IPS-20b (cell line): Measurements from ENCODE around the gene SLC37A2.
A peak's percentile ranks its signal among the peaks of the same experiment; 100 is the strongest.
"Not testable (repeated sequence)": the region's sequence is repeated elsewhere in the genome, so short reads cannot be mapped to it uniquely, and the experiment has no call there.

Experiments used
- H3K27ac ChIP-seq: one replicate; pipeline ENCODE4 v1.5.1; 2013; ENCODE audit warnings: low read length
- H3K27me3 ChIP-seq: 2 replicates; pipeline ENCODE4 v1.6.1; 2013; ENCODE audit warnings: mild to moderate bottlenecking, low read length, inconsistent platforms; ENCODE audit not compliant: insufficient read depth
- H3K36me3 ChIP-seq: 2 replicates; pipeline ENCODE4 v1.6.1; 2013; ENCODE audit warnings: low read depth, mild to moderate bottlenecking, inconsistent platforms, low read length, moderate library complexity; ENCODE audit not compliant: insufficient read depth
- H3K4me1 ChIP-seq: 2 replicates; pipeline ENCODE4 v1.6.1; 2013; ENCODE audit warnings: mild to moderate bottlenecking, control low read depth, inconsistent platforms, low read length, moderate library complexity; ENCODE audit not compliant: insufficient read depth
- H3K4me3 ChIP-seq: 2 replicates; pipeline ENCODE4 v1.5.1; 2013; ENCODE audit warnings: mild to moderate bottlenecking, low read length, inconsistent platforms
- H3K9ac ChIP-seq: 2 replicates; pipeline ENCODE4 v1.6.1; 2013; ENCODE audit warnings: low read depth, mild to moderate bottlenecking, inconsistent platforms, low read length, moderate library complexity
- H3K9me3 ChIP-seq: 2 replicates; pipeline ENCODE4 v1.6.1; 2013; ENCODE audit warnings: mild to moderate bottlenecking, low read depth, low read length, inconsistent platforms; ENCODE audit not compliant: insufficient read depth

The SLC37A2 gene

DNA sequence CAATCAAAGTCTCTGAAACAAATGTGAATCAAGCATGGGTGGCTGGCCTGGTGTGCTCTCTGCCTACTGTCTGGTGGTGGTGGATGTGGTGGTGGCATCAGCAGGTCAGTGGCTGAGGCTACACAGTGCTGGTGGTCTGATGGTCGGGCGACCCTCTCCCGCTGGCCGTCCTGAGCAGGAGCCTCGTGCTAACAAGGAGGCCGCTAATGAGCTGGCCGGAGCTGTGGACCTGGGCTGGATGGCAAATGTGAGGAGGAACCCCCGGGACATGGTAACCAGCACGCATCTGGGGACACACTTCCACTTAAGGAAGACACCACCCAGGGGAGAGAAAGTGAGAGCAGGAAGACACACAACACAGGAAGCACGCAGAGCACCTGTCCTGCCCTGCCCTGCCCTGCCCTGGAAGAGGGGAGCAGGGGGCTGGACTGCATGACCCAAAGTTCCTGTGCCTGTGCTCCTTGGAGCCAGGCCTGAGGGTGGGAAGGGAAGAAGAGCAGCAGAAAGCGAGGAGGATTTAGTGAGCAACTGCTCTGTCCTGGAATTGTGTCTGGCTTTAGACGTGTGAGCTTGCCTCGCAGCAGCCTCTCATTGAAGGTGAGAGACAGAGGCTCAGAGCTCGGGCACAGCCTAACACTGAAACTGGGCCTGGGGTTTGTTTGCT lies 23.7 kb downstream of the SLC37A2 start:
- H3K9ac ChIP-seq = no peak overlapping the region
- H3K4me1 ChIP-seq = peaks cover 5% of the 10 kb centered on the region
- H3K4me3 ChIP-seq = no peak overlapping the region
- no peaks in the 10 kb centered on the region for H3K9me3 ChIP-seq
- H3K27ac ChIP-seq = no peak overlapping the region
- H3K27me3 ChIP-seq = no peaks in the 10 kb centered on the region; the same call in 1 of the 2 replicates
- no peaks in the 10 kb centered on the region for H3K36me3 ChIP-seq

GRCh38 chr11:125088123-125088522 lies 25.0 kb downstream of the SLC37A2 start:
- Histone ChIP-seq H3K4me3 (no peak overlapping the region), H3K27me3 (no peaks in the 10 kb centered on the region; the same call in 1 of the 2 replicates), H3K9me3 (no peaks in the 10 kb centered on the region), H3K4me1 (peaks cover 17% of the 10 kb centered on the region), H3K9ac (no peak overlapping the region), H3K27ac (no peak overlapping the region), H3K36me3 (no peaks in the 10 kb centered on the region)

- H3K9me3 ChIP-seq = no peaks in the 10 kb centered on the region
- no peaks in the 10 kb centered on the region for H3K36me3 ChIP-seq
- H3K4me1 ChIP-seq = peaks cover 17% of the 10 kb centered on the region
- H3K27me3 ChIP-seq = no peaks in the 10 kb centered on the region; the same call in 1 of the 2 replicates
- H3K4me3 ChIP-seq = no peak overlapping the region
- no peak overlapping the region for H3K9ac ChIP-seq
- no peak overlapping the region for H3K27ac ChIP-seq
These were observed 25.7 kb downstream of the SLC37A2 start for GRCh38 chr11:125088576-125089455.

DNA sequence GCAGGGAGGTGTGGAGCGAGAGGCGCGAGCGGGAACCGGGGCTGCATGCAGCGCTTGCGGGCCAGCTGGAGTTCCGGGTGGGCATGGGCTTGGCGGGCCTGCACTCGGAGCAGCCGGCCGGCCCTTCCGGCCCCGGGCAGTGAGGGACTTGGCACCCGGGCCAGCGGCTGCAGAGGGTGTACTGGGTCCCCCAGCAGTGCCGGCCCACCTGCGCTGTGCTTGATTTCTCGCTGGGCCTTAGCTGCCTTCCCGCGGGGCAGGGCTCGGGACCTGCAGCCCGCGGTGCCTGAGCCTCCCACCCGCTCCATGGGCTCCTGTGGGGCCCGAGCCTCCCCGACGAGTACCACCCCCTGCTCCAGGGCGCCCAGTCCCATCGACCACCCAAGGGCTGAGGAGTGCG lies 26.4 kb downstream of the SLC37A2 start:
- H3K4me1 ChIP-seq = peaks cover 17% of the 10 kb centered on the region
- not testable (repeated sequence) for H3K27ac ChIP-seq, H3K36me3 ChIP-seq, H3K4me3 ChIP-seq, H3K9me3 ChIP-seq, H3K27me3 ChIP-seq, H3K9ac ChIP-seq

DNA sequence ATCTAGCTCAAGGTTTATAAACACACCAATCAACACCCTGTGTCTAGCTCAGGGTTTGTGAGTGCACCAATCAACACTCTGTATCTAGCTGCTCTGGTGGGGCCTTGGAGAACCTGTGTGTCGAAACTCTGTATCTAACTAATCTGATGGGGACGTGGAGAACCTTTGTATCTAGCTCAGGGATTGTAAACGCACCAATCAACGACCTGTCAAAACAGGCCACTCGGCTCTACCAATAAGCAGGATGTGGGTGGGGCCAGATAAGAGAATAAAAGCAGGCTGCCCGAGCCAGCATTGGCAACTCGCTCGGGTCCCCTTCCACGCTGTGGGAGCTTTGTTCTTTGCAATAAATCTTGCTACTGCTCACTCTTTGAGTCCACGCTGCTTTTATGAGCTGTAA lies 27.0 kb downstream of the SLC37A2 start:
- not testable (repeated sequence) for H3K36me3 ChIP-seq, H3K4me3 ChIP-seq, H3K27ac ChIP-seq, H3K27me3 ChIP-seq, H3K9me3 ChIP-seq, H3K9ac ChIP-seq
- peaks cover 17% of the 10 kb centered on the region for H3K4me1 ChIP-seq

- Histone ChIP-seq H3K27me3 (no peaks in the 10 kb centered on the region), H3K36me3 (no peaks in the 10 kb centered on the region; the same call in 1 of the 2 replicates), H3K4me1 (peaks cover 17% of the 10 kb centered on the region), H3K27ac (no peak overlapping the region), H3K9me3 (no peaks in the 10 kb centered on the region), H3K9ac (no peak overlapping the region), H3K4me3 (no peak overlapping the region)
These were observed 27.7 kb downstream of the SLC37A2 start for GRCh38 chr11:125090816-125091215.

- Histone ChIP-seq H3K27me3 (no peaks in the 10 kb centered on the region), H3K4me1 (peaks cover 17% of the 10 kb centered on the region), H3K36me3 (peaks cover 5% of the 10 kb centered on the region; the same call in 1 of the 2 replicates), H3K9me3 (no peaks in the 10 kb centered on the region), H3K9ac (0 out of 2 replicates have a peak overlapping the region, but pooled peaks have one; percentile 30), H3K4me3 (no peak overlapping the region), H3K27ac (no peak overlapping the region)
These were observed 28.3 kb downstream of the SLC37A2 start for GRCh38 chr11:125091247-125091876.

DNA sequence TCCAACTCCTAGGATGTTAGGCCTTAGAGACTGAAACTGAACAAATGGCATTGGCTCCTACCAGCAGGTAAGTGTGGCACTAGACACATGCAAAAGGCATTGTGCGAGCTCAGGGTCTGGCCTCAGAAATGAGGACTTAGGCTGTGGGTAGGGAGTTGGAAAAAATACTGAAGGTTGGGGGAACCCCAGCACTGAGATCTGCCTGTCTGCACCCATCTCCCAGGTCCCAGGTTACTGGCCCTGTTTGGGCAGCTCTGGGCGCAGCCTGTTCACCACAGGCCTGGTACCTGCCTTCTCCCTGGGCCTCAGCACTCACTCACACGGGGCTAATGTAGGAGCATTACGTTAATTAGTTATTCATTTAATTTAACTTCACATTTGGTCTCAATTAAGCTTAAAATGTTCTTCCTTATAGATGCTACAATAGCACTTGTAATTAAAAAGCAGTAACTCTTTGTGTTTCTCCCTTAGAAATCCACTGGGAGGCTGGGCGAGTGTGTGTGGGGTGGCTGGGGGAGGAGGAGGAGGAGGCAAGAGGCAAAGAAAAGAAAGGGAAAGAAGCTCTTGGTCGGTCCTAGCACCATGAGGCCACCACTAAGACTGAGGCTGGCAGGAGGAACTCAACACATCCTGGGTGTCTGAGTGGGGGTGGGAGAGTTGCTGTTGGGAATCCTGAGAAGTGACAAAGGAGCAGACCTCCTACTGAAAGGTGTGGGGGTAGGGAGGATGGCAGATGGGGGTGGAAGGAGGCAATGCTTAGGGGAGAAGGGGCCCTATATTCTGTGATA lies 29.0 kb downstream of the SLC37A2 start:
- no peaks in the 10 kb centered on the region for H3K27me3 ChIP-seq
- H3K9me3 ChIP-seq = no peaks in the 10 kb centered on the region
- peaks cover 17% of the 10 kb centered on the region for H3K4me1 ChIP-seq
- peak overlapping the region; percentile 30; the same call in 1 of the 2 replicates for H3K4me3 ChIP-seq
- 0 out of 2 replicates have a peak overlapping the region, but pooled peaks have one; percentile 30 for H3K9ac ChIP-seq
- H3K36me3 ChIP-seq = peaks cover 12% of the 10 kb centered on the region
- H3K27ac ChIP-seq = no peak overlapping the region

- peaks cover 18% of the 10 kb centered on the region for H3K36me3 ChIP-seq
- H3K4me1 ChIP-seq = peaks cover 17% of the 10 kb centered on the region
- no peak overlapping the region for H3K9ac ChIP-seq
- H3K4me3 ChIP-seq = peak overlapping the region; percentile 30; the same call in 1 of the 2 replicates
- no peak overlapping the region for H3K27ac ChIP-seq
- H3K27me3 ChIP-seq = no peaks in the 10 kb centered on the region
- H3K9me3 ChIP-seq = no peaks in the 10 kb centered on the region
These were observed 29.6 kb downstream of the SLC37A2 start for GRCh38 chr11:125092669-125093068.

- Histone ChIP-seq H3K9me3 (no peaks in the 10 kb centered on the region), H3K9ac (no peak overlapping the region)
These were observed 30.4 kb downstream of the SLC37A2 start for GRCh38 chr11:125093502-125093901.

DNA sequence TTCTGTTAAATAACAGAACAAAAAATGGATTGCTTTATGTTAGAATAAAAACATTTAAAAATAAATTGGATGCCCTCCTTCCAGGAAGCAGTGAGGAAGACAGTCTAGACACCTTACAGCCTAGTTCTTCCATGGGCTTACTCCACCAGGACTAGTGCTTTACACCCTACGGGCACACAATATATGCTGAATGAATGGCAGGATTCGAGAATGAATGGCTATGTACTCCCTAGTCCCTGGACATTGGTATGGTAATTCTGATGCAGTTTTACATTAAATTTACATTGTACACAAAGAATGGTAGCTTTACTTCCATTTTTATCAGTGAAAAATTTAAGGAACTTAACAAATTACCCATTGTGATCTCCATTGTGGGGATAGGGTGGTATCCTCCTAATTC lies 31.6 kb downstream of the SLC37A2 start:
- no peaks in the 10 kb centered on the region for H3K27me3 ChIP-seq
- H3K4me3 ChIP-seq = no peak overlapping the region
- peaks cover 29% of the 10 kb centered on the region for H3K36me3 ChIP-seq
- no peak overlapping the region for H3K9ac ChIP-seq
- H3K4me1 ChIP-seq = peaks cover 17% of the 10 kb centered on the region
- no peaks in the 10 kb centered on the region for H3K9me3 ChIP-seq
- H3K27ac ChIP-seq = no peak overlapping the region

More at GRCh38 chr11:125093502-125093901, 30.4 kb downstream of the SLC37A2 start:
- no peak overlapping the region for H3K27ac ChIP-seq
- no peak overlapping the region for H3K4me3 ChIP-seq
- peaks cover 25% of the 10 kb centered on the region for H3K36me3 ChIP-seq
- H3K27me3 ChIP-seq = no peaks in the 10 kb centered on the region
- peaks cover 17% of the 10 kb centered on the region for H3K4me1 ChIP-seq
